Measurements from ENCODE around the gene NPR3. TPM values are rescaled to one million over a fixed set of nuclear protein-coding genes. Genes with fewer than 3 reads are reported as not detected.
A peak's percentile ranks its signal among the peaks of the same experiment; 100 is the strongest.

Gene NPR3
- total RNA-seq, 2 donors from 2014 or later = 25.7 to 34.3 TPM

DNA sequence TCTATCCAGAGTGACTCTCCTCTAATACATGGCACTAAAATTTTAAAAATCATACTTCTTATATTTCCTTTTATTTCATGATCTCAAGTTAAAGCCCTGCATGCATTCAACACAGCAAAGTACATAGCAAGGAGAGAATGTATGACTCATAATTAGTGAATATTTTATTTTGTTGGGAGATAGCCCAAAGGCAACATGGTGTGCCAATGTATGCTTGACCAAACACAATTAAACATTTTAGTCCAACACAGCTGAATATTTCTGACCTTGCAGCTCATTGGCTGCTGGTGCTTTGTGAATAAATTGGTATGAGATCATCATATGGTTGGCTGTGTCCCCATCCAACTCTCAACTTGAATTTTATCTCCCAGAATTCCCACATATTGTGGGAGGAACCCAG is 103.5 kb downstream of the NPR3 start:
- Histone ChIP-seq H3K27ac (peak overlapping the region; percentile 53 to 58), H3K4me1 (ENCODE audit: control insufficient read depth in 1 of 2, low read depth in 2 of 2) (peaks cover 20 to 38% of the 10 kb centered on the region in 2 donors), H3K4me3 (no peak overlapping the region), H3K9me3 (no peaks in the 10 kb centered on the region), H3K36me3 (no peaks in the 10 kb centered on the region), H3K27me3 (replicated peaks; ENCODE audit: insufficient read depth) (no peaks in the 10 kb centered on the region)
- ATAC-seq (ENCODE audit: insufficient number of reproducible peaks, low FRiP score, low read depth) (peak; percentile 68), DNase-seq (ENCODE audit: low spot score) (no peak)
- TF ChIP-seq CTCF (IDR thresholded peaks at IDR 0.05) = no peak

DNA sequence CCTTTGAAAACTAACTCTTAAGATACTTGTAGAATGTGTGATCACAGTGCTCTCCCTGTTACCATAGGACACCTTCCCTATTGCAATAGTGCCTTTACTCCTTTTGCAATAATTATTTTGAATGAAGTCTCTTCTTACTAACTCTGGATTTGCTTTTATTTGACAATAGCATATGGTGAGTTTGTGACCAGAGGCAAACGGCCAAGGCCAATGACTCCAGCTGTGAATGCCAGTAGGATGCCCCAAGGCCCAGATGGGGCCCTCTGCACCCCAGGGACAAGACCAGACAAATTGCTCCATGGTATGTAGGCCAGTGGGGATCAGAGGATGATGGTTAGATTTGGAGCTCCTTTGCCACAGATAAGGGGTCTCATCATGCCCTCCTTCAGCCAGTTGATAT is 116.9 kb downstream of the NPR3 start:
- Histone ChIP-seq H3K4me1 (ENCODE audit: control insufficient read depth in 1 of 2, low read depth in 2 of 2) (peaks cover 14 to 34% of the 10 kb centered on the region in 2 donors), H3K4me3 (no peak overlapping the region), H3K9me3 (no peaks in the 10 kb centered on the region), H3K27me3 (replicated peaks; ENCODE audit: insufficient read depth) (no peaks in the 10 kb centered on the region), H3K27ac (peak overlapping the region in 1 of 2 donors; percentile 40), H3K36me3 (no peaks in the 10 kb centered on the region)
- no peak for TF ChIP-seq CTCF (IDR thresholded peaks at IDR 0.05)
- ATAC-seq (ENCODE audit: insufficient number of reproducible peaks, low FRiP score, low read depth) (no peak), DNase-seq (ENCODE audit: low spot score) (no peak)

DNA sequence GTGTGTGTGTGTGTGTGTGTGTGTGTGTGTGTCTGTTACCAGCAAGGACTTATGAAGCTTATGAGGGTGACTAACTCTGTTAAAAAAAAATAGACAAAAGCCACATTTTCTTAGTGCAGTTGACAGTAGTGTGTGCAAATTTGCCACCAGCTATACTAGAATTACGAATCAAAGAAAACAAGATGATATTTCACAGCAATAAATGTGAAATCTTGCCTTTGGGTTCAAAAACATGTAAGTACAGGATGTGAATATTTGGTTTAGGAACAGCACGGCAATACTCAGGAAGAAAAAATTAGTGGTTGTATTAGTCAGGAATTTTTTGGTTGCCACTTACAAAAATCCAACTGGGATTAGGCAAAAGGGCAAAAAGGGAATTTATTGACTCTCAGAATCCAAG is 117.4 kb downstream of the NPR3 start:
- ATAC-seq (ENCODE audit: insufficient number of reproducible peaks, low FRiP score, low read depth) (no peak), DNase-seq (ENCODE audit: low spot score) (no peak)
- Histone ChIP-seq H3K4me3 (no peak overlapping the region), H3K4me1 (ENCODE audit: control insufficient read depth in 1 of 2, low read depth in 2 of 2) (peaks cover 14 to 39% of the 10 kb centered on the region in 2 donors), H3K27me3 (replicated peaks; ENCODE audit: insufficient read depth) (no peaks in the 10 kb centered on the region), H3K9me3 (no peaks in the 10 kb centered on the region), H3K36me3 (no peaks in the 10 kb centered on the region), H3K27ac (peak overlapping the region; percentile 40 to 58)
- no peak for TF ChIP-seq CTCF (IDR thresholded peaks at IDR 0.05)

DNA sequence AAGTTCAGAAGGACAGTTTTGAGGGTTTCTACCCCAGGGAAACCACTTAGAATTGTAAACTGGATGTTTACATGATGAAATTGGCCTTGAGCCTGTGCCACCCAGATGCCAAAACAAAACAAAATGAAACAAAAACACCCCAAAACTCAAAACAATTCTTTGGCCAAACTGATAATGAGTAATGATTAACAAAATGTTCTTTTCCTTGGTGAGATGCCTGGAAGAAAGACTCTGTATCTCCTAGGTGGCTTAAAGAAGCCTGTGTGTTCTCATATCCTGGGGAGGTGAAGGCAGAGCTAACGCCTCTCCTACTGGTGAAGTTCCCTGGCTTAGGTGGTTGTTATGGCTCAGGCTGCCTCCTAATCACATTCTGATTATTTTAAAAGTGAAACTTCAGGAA is 120.5 kb downstream of the NPR3 start:
- no peak for ATAC-seq (ENCODE audit: insufficient number of reproducible peaks, low FRiP score, low read depth)
- H3K27ac ChIP-seq = peak overlapping the region in 1 of 2 donors; percentile 56

DNA sequence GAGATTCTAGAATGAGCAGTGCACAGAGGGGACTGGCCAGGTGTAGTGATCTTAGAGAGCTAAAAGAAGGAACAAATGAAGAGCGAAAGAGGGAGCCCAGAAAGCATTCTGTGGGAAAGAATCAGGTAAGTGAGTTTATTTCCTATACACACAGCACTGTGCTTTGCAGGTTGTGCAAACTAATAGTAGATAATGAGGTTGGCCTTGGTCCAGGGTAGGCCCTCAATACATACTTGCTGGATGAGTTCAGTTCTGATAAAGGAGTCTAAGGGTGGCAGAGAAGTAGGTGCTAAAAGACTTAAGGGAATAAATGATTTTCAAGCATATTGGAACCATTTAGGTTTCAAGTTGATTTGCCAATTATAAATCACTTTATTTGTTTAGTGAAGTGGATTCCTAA is 122.0 kb downstream of the NPR3 start:
- Histone ChIP-seq H3K4me3 (no peak overlapping the region), H3K36me3 (no peaks in the 10 kb centered on the region), H3K4me1 (ENCODE audit: control insufficient read depth in 1 of 2, low read depth in 2 of 2) (peaks cover 17 to 48% of the 10 kb centered on the region in 2 donors), H3K27ac (peak overlapping the region in 1 of 2 donors; percentile 56), H3K9me3 (no peaks in the 10 kb centered on the region), H3K27me3 (replicated peaks; ENCODE audit: insufficient read depth) (no peaks in the 10 kb centered on the region)
- ATAC-seq (ENCODE audit: insufficient number of reproducible peaks, low FRiP score, low read depth) (no peak), DNase-seq (ENCODE audit: low spot score) (no peak)
- TF ChIP-seq CTCF (IDR thresholded peaks at IDR 0.05) = no peak

More for the DNA sequence above, 120.5 kb downstream of the NPR3 start:
- TF ChIP-seq CTCF (IDR thresholded peaks at IDR 0.05) = no peak
- Histone ChIP-seq H3K27me3 (replicated peaks; ENCODE audit: insufficient read depth) (no peaks in the 10 kb centered on the region), H3K9me3 (no peaks in the 10 kb centered on the region), H3K4me1 (ENCODE audit: control insufficient read depth in 1 of 2, low read depth in 2 of 2) (peaks cover 14 to 40% of the 10 kb centered on the region in 2 donors), H3K36me3 (no peaks in the 10 kb centered on the region), H3K4me3 (no peak overlapping the region)
- DNase-seq (ENCODE audit: low spot score) = no peak

Data from thoracic aorta (tissue), 2 donors.